ENCODE measurements around the gene KCNQ1. TPM values are rescaled to one million over a fixed set of nuclear protein-coding genes. Genes with fewer than 3 reads are reported as not detected.
A peak's percentile ranks its signal among the peaks of the same experiment; 100 is the strongest.

KCNQ1 gene
- total and polyA plus RNA-seq, 9 donors, result 1.4 to 17.2 (median 3.8) TPM

DNA sequence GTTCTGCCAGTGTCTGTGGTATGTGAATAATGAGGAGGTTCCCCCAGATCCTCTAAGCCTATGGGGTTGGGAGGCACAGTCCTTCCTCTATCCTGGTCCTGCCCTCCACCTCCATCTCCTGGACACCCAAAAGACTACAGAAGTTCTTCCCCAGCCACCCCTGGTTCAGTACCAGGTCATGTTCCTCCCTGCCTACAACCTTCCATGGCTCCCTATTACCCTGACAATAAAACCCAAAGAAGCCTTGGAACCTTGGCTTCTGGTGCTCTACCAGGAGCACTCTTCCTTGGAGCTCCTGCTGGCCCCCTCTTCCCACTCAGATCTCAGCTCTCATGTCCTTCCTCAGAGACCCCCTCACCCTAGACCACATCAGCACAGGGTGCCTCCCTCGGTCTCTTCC, 13.4 kb upstream of the KCNQ1 start:
- intact Hi-C loops (cut with DNase I), result no loop called here
- DNase-seq, result no peak
- Histone ChIP-seq H3K36me3 (no peaks in the 10 kb centered on the region), H3K9me3 (no peaks in the 10 kb centered on the region), H3K4me1 (ENCODE audit: insufficient read depth) (no peaks in the 10 kb centered on the region), H3K27ac (no peak overlapping the region), H3K4me3 (no peak overlapping the region), H3K27me3 (no peaks in the 10 kb centered on the region)
- TF ChIP-seq, protein P1, sequence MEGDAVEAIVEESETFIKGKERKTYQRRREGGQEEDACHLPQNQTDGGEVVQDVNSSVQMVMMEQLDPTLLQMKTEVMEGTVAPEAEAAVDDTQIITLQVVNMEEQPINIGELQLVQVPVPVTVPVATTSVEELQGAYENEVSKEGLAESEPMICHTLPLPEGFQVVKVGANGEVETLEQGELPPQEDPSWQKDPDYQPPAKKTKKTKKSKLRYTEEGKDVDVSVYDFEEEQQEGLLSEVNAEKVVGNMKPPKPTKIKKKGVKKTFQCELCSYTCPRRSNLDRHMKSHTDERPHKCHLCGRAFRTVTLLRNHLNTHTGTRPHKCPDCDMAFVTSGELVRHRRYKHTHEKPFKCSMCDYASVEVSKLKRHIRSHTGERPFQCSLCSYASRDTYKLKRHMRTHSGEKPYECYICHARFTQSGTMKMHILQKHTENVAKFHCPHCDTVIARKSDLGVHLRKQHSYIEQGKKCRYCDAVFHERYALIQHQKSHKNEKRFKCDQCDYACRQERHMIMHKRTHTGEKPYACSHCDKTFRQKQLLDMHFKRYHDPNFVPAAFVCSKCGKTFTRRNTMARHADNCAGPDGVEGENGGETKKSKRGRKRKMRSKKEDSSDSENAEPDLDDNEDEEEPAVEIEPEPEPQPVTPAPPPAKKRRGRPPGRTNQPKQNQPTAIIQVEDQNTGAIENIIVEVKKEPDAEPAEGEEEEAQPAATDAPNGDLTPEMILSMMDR (IDR thresholded peaks at IDR 0.05), result no peak
- TF ChIP-seq POLR2A (IDR thresholded peaks at IDR 0.05) (no peak), EP300 (IDR thresholded peaks at IDR 0.05) (no peak)
- 73 to 87% (median 79%) methylated on average over 1 of the region's 1 CpG for WGBS, 3 donors

DNA sequence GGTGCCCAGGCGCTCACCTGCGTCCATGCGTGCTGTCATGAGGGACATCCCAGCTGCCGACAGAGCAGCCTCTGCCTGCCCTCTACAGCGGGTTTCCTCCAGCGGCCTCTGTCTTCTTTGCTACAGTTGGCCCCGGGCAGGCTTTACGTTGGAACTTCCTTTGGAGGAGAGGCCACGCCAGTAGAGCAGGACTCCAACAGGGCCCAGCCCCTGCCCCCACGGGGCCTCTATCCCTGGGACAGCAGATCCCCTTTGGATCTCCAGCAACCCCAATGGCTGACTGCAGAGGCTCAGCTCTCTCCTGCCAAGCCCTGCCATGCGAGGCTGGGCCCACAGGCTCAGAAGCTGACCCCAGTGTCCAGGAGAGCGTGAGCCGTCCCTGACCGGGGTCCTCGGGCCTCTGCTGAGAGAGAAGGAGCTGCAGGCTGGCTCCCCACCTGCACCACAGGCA, 12.6 kb upstream of the KCNQ1 start:
- no peak for DNase-seq
- WGBS, 3 donors, result 66 to 74% (median 72%) methylated on average over 10 to 15 of the region's 15 CpGs
- H3K9me3 ChIP-seq, result no peaks in the 10 kb centered on the region
- H3K27me3 ChIP-seq, result no peaks in the 10 kb centered on the region
- no peak overlapping the region for H3K4me3 ChIP-seq
- H3K27ac ChIP-seq, result no peak overlapping the region
- no peaks in the 10 kb centered on the region for H3K4me1 ChIP-seq (ENCODE audit: insufficient read depth)
- TF ChIP-seq POLR2A (IDR thresholded peaks at IDR 0.05) (no peak), EP300 (IDR thresholded peaks at IDR 0.05) (no peak)
- TF ChIP-seq, protein P1 (IDR thresholded peaks at IDR 0.05), result no peak
- no peaks in the 10 kb centered on the region for H3K36me3 ChIP-seq
- intact Hi-C loops (cut with DNase I), result no loop called here

DNA sequence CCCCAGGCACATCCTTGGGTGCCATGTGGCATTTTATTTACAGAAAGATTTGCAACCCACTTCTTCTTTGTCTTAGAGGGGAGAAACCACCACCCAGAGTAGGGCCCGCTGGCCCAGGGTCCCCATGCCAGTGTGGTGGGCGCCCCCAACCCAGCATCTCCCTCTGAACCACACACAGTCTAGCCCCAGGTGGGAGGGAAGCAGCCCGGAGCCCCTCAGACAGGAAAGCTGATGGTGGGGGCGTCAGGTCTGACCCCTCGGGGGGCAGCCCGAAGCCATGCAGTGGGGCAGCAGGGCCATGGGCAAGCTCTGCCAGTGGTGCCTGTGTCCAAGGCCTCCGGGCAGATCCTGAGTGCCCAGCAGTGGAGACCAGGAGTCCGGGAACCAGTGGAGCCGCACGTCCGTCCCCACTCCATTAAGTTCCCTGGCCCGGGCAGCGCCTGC, 12.2 kb upstream of the KCNQ1 start:
- H3K27me3 ChIP-seq, result no peaks in the 10 kb centered on the region
- H3K27ac ChIP-seq, result no peak overlapping the region
- no peaks in the 10 kb centered on the region for H3K4me1 ChIP-seq (ENCODE audit: insufficient read depth)
- no peaks in the 10 kb centered on the region for H3K36me3 ChIP-seq
- no peaks in the 10 kb centered on the region for H3K9me3 ChIP-seq
- TF ChIP-seq, protein P1 (IDR thresholded peaks at IDR 0.05), result no peak
- TF ChIP-seq POLR2A (IDR thresholded peaks at IDR 0.05), result no peak
- TF ChIP-seq EP300 (IDR thresholded peaks at IDR 0.05), result no peak
- intact Hi-C loops (cut with DNase I), result no loop called here
- whole genome bisulfite sequencing, 3 donors, result 89 to 91% (median 89%) methylated on average over 5 to 13 of the region's 13 CpGs
- peak in 1 of 5 donors; percentile 6 for DNase-seq
- H3K4me3 ChIP-seq, result no peak overlapping the region

DNA sequence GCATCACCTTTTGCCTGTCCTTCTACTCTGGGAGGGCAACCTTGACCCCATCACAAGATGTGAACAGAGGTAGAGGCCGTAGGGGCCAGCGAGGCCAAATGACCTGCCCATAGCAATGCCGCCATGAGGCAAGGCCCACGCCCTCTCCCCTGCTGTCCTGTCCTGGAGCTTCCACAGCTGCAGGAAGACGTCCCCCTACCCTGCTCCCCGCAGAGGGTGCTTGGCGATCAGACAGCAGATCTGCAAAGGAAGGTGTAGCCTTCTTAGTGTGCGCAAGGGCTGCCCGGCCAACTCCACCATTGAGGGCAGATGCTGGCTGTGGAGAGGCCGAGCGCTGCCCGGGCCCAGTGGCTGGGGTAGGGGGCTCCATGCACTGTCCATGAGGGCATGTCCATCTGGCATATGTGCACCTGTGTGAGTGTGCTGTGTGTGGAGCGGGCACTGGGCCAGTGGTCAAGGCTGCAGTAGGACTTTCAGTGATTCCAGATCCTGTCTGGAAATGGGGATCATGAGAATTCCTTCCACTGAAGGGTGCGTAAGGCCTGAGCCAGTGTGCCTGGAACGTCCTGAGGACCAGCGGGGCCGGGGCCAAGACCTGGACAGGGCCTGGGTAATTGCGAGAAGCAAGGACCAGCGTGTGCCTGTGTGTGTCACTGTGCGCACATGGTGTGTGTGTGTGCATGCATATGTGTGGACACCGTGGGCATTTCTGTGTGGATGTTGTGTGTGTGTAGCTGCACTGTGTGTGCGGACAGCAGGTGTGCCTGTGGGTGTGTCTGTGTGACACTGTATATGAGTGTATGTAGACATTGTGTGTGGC, 11.5 kb upstream of the KCNQ1 start:
- Histone ChIP-seq H3K27ac (no peak overlapping the region), H3K9me3 (no peaks in the 10 kb centered on the region), H3K4me1 (ENCODE audit: insufficient read depth) (no peaks in the 10 kb centered on the region), H3K27me3 (no peaks in the 10 kb centered on the region), H3K4me3 (no peak overlapping the region), H3K36me3 (no peaks in the 10 kb centered on the region)
- peak in 1 of 5 donors; percentile 7 for DNase-seq
- TF ChIP-seq, protein P1 (IDR thresholded peaks at IDR 0.05), result no peak
- TF ChIP-seq POLR2A (IDR thresholded peaks at IDR 0.05) (no peak), EP300 (IDR thresholded peaks at IDR 0.05) (no peak)
- 81 to 85% (median 83%) methylated on average over 22 of the region's 22 CpGs for WGBS, 3 donors
- intact Hi-C loops (cut with DNase I), result no loop called here
